Fibroblast of peridontal ligament (primary cell): ENCODE results near the gene CARD9.
"Not testable (repeated sequence)": the region's sequence is repeated elsewhere in the genome, so short reads cannot be mapped to it uniquely, and the experiment has no call there.

Source experiments
- DNase-seq: peaks from one replicate; pipeline ENCODE4 v3.0.0-alpha.2; 2010; ENCODE audit errors: extremely low read depth

The CARD9 gene, protein sequence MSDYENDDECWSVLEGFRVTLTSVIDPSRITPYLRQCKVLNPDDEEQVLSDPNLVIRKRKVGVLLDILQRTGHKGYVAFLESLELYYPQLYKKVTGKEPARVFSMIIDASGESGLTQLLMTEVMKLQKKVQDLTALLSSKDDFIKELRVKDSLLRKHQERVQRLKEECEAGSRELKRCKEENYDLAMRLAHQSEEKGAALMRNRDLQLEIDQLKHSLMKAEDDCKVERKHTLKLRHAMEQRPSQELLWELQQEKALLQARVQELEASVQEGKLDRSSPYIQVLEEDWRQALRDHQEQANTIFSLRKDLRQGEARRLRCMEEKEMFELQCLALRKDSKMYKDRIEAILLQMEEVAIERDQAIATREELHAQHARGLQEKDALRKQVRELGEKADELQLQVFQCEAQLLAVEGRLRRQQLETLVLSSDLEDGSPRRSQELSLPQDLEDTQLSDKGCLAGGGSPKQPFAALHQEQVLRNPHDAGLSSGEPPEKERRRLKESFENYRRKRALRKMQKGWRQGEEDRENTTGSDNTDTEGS

DNA sequence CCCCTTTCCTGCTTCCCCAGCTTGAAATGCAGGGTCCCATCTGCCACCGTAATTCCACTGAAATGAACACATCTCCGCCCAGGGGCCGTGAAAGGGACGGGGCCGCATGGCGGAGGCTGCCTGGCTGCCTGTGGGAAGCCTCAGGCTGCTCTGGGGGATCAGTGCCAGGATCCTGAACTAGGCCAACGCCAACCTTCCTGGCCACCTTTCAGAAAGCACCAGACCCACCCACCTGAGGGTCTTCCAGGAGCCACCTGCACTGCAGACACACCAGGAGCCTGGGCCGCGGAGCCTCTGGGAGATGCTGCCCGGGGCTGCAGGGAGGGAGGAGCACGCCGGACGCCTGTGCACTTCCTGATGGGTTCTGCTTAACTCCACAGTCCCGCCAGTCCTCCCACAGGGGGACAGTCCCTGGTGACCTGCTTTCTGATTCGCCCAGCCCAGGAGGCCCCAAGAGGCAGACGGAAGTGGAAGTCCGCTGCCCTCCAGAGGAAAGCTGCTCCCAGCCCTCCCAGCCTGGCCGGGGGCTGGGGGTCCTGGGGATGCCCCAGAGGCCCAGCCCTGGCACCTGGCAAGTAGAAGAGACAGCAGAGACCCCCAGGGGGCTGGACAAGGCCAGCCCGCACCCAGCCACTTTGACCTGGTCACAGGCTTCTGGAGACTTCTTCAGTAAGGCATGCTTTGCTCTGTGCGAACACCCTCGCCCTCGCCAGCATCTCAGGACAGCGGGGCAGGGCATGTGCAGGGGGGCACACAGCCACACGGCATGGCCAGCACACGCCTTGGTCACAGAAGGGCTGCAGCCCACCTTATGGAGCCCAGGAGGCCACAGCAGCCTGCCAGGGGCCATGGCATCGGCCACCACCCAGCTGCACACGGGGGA lies at the start of gene CARD9:
TSS of gene CARD9 (minus strand) at position 370 of the 883 bp plus-strand sequence. CDS start 1,591 bp downstream, outside the sequence.
- no peak for DNase-seq

DNA sequence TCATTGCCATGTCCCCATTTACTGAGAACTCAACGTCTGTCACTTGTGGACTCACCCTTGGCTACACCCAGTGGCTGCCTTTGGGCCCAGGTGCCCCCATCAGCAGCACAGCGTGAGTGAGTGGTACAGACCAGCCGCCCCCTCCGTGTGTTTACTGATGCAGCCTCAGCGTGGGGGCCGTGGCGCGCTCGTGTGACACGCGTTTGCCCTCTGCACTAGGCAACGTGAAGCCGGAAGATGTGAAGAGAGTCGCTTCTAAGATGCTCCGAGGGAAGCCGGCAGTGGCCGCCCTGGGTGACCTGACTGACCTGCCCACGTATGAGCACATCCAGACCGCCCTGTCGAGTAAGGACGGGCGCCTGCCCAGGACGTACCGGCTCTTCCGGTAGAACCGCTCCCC lies 49.4 kb upstream of the CARD9 start:
- DNase-seq, result no peak

DNA sequence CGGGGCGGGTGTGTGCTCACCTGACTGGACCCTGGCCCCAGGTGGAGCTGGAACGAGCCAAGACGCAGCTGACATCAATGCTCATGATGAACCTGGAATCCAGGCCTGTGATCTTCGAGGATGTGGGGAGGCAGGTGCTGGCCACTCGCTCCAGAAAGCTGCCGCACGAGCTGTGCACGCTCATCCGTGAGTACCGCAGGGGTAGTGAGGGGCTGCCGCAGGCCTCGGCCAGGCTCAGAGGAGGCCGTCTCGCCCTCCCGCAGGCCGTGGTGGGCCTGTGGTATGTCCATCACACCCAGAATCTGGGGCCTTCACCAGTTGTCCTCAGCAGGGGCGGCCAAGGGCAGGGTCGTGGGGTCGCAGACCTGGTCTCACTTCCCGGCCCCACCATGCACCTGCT lies 48.3 kb upstream of the CARD9 start:
- no peak for DNase-seq

DNA sequence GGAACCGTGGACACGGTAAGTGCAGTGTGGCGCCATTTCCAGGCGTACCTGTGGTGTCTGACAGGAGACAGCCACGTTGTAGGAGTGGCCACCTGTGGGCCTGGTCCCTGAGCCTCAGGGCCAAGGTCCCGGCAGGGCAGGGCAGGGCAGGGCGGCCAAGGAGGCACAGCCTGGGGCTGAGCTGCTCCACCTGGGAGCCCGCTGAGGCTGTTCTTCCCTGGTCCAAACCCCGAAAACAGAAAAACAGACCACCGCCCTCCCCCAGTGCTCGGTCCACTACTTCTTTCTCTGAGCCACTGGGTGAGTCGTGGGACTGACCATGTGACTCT lies 45.6 kb upstream of the CARD9 start:
- no peak for DNase-seq

DNA sequence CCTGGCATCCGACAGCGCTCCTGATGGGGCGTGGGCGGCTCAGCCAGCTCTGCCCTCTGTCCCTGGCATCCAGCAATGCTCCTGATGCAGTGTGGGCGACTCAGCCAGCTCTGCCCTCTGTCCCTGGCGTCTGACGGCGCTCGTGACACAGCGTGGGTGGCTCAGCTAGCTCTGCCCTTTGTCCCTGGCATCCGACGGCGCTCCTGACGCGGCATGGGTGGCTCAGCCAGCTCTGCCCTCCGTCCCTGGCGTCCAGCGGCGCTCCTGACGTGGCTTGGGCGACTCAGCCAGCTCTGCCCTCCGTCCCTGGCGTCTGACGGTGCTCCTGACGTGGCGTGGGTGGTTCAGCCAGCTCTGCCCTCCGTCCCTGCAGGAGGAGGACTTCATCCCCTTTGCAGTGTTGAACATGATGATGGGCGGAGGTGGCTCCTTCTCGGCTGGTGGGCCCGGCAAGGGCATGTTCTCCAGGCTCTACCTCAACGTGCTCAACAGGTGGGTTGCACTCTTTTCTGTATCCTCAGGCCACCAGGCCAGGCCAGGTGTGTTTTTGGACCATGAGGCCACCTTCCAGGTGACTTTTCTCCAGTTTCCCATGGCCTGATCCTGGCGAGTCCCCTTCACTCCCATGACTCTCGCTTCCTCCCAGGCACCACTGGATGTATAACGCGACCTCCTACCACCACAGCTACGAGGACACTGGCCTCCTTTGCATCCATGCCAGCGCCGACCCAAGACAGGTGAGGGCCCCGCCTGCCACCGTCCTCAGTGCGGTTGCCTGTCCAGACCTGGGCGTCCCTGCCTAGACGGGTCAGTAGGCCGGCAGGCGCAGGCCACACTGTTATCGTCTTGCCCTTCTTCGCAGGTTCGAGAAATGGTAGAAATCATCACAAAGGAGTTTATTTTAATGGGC lies 45.0 kb upstream of the CARD9 start:
- no peak for DNase-seq

DNA sequence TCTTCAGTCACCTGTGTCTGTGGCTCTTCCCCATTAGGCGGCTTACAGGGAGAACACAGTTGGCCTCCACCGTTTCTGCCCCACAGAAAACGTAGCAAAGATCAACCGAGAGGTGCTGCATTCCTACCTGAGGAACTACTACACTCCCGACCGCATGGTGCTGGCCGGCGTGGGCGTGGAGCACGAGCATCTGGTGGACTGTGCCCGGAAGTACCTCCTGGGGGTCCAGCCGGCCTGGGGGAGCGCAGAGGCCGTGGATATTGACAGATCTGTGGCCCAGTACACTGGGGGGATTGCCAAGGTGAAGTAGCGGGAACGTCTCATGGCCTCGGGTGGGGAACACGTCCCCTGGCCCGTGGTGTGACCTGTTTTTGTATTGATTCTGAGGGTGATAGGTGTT lies 43.4 kb upstream of the CARD9 start:
- no peak for DNase-seq

DNA sequence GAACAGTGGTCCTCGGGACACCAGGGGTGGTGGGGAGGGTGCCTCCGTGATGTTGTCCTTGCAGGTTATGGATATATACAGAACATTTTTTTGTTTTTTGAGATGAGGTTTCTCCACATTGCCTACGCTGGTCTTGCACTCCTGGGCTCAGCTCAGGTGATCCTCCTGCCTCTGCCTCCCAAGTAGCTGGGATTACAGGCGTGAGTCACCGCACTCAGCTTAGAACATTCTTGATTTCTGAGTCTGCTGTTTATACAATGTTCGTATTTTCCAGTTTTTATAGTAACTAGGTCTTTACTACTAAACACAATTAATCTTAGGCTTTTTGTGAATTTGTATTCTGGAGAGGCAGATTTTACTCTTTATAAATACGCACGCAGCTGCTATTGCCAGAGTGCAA lies 43.0 kb upstream of the CARD9 start:
- no peak for DNase-seq

DNA sequence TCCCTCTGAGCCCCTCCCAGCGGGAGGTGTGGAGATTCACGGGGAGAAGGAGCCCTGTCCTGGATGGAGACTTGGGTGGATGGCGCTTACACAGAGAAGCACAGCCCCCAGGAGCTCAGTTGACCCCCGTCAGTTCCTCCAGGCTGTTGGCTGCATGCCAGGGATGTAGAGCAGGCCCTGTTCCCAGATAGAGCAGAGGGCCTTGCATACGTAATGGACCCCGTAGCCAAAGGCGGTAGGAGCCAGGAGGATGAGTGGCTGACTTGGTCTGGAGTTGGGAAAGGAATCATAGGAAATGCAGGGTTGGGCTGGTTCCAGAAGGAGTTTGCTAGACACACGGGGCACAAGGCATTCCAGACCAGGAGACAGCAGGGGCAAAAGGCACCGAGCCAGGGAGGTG lies 39.5 kb upstream of the CARD9 start:
- DNase-seq, result no peak

DNA sequence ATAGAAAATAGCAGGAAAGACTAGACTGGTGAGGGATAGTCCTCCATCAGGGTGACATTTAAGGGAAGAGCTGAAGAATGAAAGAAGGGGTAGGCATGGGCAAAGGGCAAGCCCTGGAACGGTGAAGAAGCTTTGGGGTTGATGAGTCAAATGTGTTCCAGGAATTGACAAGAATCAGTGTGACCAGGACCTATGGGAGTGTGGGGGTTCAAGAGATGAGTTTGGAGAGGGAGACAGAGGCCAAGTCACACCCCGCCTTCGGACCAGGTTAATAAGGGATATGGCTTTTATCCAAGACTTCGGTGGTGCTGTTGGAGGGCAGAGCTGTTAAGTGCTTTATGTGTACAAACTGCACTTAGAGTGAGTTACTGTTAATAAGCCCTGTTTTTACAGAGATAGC lies 37.9 kb upstream of the CARD9 start:
- DNase-seq, result no peak

DNA sequence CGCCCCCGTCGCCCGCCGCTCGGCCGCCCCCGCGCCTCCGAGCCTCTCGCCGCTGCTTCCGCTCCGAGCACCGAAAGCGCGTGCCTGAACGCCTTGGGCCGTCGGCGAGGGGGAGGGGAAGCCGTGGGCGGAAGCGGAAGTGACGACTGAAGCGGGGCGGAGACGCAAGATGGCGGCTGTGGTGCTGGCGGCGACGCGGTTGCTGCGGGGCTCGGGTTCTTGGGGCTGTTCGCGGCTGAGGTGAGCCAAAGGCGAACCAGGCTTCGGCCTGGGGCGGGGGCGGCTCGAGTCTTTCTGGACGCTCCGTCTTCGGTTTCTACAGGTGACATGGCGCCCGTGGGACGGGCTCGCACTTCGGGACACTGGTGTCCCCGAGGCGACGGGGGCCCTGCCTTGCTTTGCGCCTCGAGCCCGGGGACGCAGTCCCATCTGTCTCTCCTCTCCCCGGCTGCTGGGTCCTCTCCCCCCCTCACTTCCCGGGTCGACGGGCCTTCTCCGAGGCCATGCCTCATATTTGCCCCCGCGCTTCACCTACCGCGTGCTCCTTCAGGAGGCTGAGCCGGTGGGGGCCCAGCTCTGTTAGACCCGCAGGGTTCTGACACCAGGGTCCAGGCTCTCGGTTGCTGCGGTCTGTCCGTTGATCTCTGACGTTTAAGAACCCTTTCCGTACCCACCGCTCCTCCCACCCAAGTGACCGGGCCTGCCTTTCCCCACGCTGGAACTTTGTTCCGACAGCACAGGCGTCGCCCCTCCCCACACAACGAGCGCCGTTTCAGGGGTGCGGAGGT lies 37.2 kb upstream of the CARD9 start, which contains the start of the genes ENTR1 and PMPCA:
TSS of gene ENTR1 (minus strand) at position 115 of the 788 bp plus-strand sequence. CDS start 217 bp downstream, outside the sequence.
TSS of gene PMPCA (plus strand) at position 159 of the 788 bp plus-strand sequence. CDS start at position 170, 11 bp downstream.
- DNase-seq, result peak; percentile 79

DNA sequence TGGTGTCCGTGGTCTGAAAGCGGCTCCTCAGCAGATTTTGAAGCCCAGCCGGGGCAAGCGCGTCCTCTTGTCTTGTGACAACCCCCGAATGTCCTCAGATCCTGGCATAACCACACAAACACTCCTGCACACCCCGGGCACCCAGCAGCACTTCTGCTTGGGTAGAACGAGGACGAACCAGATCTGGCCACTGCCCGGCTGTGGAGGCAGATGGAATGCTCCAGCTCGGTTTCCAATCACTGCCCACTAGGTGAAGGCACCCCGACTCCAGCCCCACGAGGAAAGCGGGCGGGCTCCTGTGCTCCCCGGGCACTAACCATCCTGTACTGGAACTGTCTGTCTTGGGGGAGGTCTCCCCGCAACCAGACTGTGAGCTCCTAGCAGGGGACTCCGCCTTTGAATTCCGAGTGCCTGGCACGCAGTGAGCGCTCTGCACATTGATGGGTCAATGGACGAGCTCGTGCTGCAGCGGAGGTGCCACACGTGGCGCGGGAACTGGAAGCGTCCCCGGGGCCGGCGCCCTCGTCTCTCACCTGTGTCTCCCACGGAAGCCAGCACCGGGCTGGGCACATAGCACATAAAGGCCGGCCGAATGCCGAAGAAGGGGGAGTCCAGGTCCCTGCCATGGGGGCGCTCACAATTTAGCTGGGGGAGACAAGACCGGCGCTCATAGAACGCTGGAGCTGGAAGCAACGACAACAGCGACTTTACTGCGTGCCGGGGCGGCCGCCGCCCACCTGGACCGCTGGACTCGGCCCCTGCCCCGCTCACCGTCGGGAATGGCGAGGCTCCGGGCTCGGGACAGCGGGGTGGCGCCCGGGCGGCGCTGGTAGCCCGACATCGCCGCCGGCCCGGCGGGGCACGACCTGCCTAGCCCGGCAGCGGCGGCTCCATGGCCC lies 36.3 kb upstream of the CARD9 start:
- peak; percentile 22 for DNase-seq

DNA sequence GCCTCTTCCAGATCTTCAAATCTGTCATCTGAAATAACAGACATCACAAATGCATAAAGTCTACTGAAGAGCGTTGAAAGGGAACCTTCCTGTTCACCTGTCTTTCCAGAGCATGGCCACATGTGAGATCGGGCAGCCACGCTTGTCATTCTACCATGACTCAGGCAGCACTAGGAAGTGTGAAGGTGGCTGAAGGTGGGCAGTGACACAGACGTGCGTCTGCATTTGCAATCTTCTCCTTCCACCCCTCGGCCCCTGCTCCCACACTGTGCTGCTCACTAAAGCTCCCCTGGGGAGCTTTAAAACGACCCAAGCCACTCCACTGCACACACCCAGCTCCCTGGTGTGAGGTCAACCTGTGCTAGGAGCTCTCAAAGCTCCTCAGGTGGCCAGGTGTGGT lies 34.4 kb upstream of the CARD9 start:
- DNase-seq, result no peak

DNA sequence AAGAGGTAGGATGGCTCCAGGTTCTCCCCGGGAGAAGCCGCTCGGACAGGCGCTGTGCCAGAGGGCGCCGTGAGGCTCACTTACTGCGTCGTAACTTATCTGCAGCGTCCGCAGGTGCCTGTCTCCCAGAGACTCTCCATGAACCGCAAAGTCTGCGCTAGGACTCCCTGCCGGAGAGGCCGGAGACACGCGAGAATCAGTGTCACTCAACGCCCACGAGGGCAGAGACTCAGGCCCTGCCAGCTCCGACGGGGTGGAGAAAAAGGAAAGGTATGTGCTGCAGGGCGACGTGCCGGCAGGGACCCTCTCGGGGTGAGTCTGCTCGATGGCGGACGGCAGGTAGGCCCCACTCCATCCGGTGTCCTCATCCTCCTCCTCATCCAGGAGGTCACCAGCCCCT lies 33.6 kb upstream of the CARD9 start:
- not testable (repeated sequence) for DNase-seq

DNA sequence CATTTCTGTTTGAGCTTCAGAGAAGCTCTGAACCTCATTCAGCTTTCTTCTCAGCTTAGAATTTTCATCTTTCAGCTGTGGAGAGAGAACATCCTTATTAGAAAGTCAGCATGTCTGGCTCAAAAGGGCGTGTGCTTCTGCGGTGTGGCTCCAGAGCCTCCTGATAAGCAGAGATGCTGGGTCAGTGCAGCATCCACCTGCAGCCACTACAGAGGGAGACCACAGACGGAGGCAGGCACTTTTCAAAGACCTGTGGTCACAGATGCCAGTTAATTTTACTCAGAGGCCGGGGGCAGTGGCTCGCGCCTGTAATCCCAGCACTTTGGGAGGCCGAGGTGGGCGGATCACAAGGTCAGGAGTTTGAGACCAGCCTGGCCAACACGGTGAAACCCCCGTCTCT lies 32.4 kb upstream of the CARD9 start:
- not testable (repeated sequence) for DNase-seq

DNA sequence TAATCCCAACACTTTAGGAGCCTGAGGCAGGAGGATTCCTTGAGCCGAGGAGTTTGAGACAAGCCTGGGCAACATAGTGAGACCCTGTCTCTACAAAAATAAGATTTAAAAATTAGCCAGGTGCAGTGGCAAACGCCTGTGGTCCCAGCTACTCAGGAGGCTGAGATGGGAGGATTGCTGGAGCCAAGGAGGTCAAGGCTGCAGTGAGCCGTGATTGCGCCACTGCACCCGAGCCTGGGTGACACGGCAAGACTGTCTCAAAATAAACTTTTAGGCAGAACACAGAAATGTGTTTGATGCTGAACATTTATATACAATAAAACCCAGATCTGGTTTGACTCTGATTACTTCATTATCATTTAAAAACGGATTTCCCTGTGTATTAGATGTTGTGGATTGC lies 32.0 kb upstream of the CARD9 start:
- no peak for DNase-seq

DNA sequence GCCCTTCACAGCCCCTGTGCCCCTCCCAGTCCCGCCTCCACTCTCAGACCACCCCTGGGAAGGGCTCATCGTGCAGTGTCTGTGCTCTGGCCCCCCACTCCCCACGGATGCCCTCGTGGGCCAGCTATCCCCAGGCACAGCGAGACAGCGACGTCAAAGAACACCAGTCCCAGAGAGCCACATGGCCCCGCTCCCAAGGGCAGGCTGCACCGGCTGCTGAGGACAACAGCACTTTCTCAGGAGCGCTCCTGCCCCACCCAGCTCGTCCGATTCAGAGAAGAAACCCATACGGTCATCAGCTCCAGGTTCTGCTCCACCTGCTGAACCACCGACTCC lies 31.3 kb upstream of the CARD9 start:
- no peak for DNase-seq

DNA sequence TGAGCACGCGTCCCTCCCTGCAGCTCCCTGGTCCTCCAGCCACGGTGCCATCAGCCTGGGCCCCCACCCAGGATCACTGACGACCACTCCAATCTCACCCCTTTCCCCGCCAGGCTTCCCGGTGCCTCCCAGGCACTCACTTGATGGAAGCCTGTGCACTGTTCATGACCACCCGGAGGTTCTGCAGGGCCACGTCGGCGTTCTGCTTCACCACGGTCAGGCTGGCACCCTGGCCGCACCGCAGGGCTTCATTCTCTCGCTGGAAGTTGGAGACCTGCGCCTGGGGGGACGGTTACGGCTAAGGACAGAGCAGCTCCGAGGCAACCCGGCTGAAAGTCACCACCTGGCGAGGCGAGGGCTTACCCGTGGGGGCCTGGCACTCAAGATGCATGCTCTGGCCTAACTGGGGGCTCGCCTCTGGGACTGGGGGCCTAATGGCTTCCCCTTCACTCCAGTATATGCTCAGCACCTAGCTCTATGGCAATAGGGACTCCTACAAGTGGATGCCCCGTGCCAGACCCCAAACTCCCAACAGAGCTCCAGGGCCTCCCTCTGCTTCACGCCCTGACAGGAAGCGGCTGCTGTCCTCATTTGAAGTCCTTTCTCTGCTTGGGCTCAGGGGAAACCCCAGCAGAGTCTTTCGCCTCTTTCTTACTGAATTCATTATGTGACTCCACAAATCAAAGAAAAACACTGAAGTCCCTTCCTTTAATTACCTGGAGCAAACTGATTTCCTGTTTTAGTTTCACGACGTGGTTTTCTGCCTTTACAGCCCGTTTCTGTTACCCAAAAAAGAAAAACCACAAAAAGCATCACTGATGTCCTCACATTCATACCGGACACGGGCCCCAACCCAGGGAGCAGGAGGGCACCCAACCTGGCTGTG lies 30.7 kb upstream of the CARD9 start:
- DNase-seq, result no peak

DNA sequence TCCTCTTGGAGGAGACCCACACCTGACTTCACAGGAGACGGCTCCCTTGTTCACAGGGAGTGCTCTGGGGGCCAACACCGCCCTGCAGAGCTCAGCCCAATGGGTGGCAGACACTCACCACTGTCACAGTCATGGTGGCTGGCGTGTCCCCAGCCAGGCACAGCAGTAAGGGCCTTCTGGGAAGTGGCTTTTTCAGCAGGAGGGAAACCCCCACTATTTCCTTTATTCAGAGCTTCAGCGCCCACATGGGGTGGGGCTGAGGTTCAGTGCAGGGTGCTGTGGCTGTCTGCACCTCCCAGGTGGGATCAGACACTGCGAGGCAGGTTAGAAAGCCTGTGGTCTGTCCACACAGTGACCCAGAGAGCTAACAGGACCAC lies 30.1 kb upstream of the CARD9 start:
- DNase-seq, result no peak

DNA sequence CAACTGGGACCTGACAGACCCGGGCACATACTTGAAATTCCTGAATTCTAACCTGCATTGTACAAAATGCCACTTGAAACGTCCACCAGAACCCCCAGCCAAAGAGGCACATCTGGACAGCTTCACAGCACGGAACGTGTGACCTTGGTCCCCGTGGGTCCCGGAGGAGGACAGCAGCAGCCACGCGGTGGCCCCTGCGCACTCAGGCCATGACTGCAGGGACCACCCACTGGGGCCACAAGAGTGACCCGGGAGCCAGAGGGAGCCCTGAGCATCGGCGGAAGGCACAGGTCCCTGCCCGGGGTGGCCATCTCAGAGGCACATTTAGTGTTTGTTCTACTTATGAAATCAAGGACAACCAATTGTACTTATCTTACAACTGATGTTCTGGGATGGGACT lies 28.6 kb upstream of the CARD9 start:
- DNase-seq, result no peak
